PC-3 (cell line): ENCODE data around the gene HIVEP3. TPM values are rescaled to one million over a fixed set of nuclear protein-coding genes. Genes with fewer than 3 reads are reported as not detected.
A peak's percentile ranks its signal among the peaks of the same experiment; 100 is the strongest.

ENCODE experiments used
- ATAC-seq: fragments of 200-7000 bp; cut with Tn5 transposase; 2 replicates; pipeline ENCODE4 v1.9.1; 2020; ENCODE audit warnings: mild to moderate bottlenecking, moderate library complexity
- BruUV-seq: library from RNA; stranded (reverse); fragments of 400-500 nt; replicated peaks from 2 replicates; lab custom pipeline; 2021; lab: Mats Ljungman, UMichigan
- CTCF ChIA-PET: fragments of 300-600 bp; sonication (Branson Sonifier 250); formaldehyde crosslinking; loops from one replicate; lab custom pipeline; 2022; ENCODE audit warnings: antibody characterized with exemption; lab: Charles Lee
- POLR2A ChIA-PET: fragments of 300-600 bp; sonication (Branson Sonifier 250); formaldehyde crosslinking; loops from one replicate; lab custom pipeline; 2022; ENCODE audit warnings: antibody characterized with exemption; ENCODE audit not compliant: unreplicated experiment; lab: Charles Lee
- DNase-seq: peaks from one replicate; pipeline ENCODE4 v3.0.0-alpha.2; 2015
- H2AFZ ChIP-seq: fragments of 300-600 bp; sonication (generic); 2 replicates; pipeline ENCODE4 v1.6.0; 2016; ENCODE audit warnings: antibody characterized with exemption, low read length
- H3F3A ChIP-seq: fragments of 300-600 bp; sonication (generic); one replicate; pipeline ENCODE4 v1.6.0; 2017; ENCODE audit warnings: antibody characterized with exemption, low read length, control low read depth, mild to moderate bottlenecking; ENCODE audit not compliant: unreplicated experiment
- H3K27ac ChIP-seq: fragments of 300-600 bp; sonication (generic); 2 replicates; pipeline ENCODE4 v1.5.1; 2016; ENCODE audit warnings: mild to moderate bottlenecking, low read length
- H3K27me3 ChIP-seq: fragments of 300-600 bp; sonication (generic); 2 replicates; pipeline ENCODE4 v1.6.1; 2016; ENCODE audit warnings: low read length, mixed read lengths
- H3K36me3 ChIP-seq: fragments of 300-600 bp; sonication (generic); 2 replicates; pipeline ENCODE4 v1.6.1; 2016; ENCODE audit warnings: low read depth, mixed run types, low read length, mixed read lengths
- H3K4me1 ChIP-seq: fragments of 300-600 bp; sonication (generic); 2 replicates; pipeline ENCODE4 v1.5.1; 2016; ENCODE audit warnings: low read length; ENCODE audit not compliant: insufficient read depth
- H3K4me2 ChIP-seq: fragments of 300-600 bp; sonication (generic); 2 replicates; pipeline ENCODE4 v1.6.0; 2016; ENCODE audit warnings: low read length
- H3K4me3 ChIP-seq: fragments of 300-600 bp; sonication (generic); 2 replicates; pipeline ENCODE4 v1.5.1; 2016; ENCODE audit warnings: mild to moderate bottlenecking, low read length, mixed read lengths
- H3K79me2 ChIP-seq: fragments of 300-600 bp; sonication (generic); 2 replicates; pipeline ENCODE4 v1.6.1; 2017; ENCODE audit warnings: low read length, mixed read lengths
- H3K9ac ChIP-seq: fragments of 300-600 bp; sonication (generic); 2 replicates; pipeline ENCODE4 v1.6.0; 2016; ENCODE audit warnings: mild to moderate bottlenecking, low read length
- H3K9me2 ChIP-seq: fragments of 300-600 bp; sonication (generic); replicated peaks from 2 replicates; pipeline ENCODE4 v1.6.1; 2016; ENCODE audit warnings: mixed run types, low read length, mixed read lengths
- H3K9me3 ChIP-seq: fragments of 300-600 bp; sonication (generic); 2 replicates; pipeline ENCODE4 v1.6.1; 2016; ENCODE audit warnings: low read length, mixed read lengths
- H4K20me1 ChIP-seq: fragments of 300-600 bp; sonication (generic); 2 replicates; pipeline ENCODE4 v1.6.1; 2016; ENCODE audit warnings: low read length, mixed read lengths
- CTCF ChIP-seq: fragments of 300-600 bp; sonication (generic); conservative IDR thresholded peaks from 2 replicates; pipeline ENCODE4 v1.5.1; 2017; ENCODE audit warnings: antibody characterized with exemption, low read depth, mild to moderate bottlenecking, low read length
- EZH2 ChIP-seq: fragments of 300-600 bp; sonication (generic); IDR thresholded peaks from one replicate; pipeline ENCODE4 v1.6.1; 2017; ENCODE audit warnings: antibody characterized with exemption, mild to moderate bottlenecking, low read length; ENCODE audit not compliant: unreplicated experiment
- EZH2phosphoT487 ChIP-seq: fragments of 300-600 bp; sonication (generic); IDR thresholded peaks from 2 replicates; pipeline ENCODE4 v1.6.1; 2018; ENCODE audit warnings: mild to moderate bottlenecking, antibody characterized with exemption, low read length, borderline replicate concordance
- intact Hi-C: fragments of 100-400 bp; cut with micrococcal nuclease; formaldehyde crosslinking; loops from 2 replicates; pipeline ENCODE4 v1.9.0; 2023
- total RNA-seq: library from RNA; depleted of rRNA; stranded (reverse); fragments of >200 nt; gene quantifications from 2 replicates; pipeline ENCODE4 v1.2.3, GENCODE V29; 2014

Gene HIVEP3
- total RNA-seq, 1 experiment from 2014 or later: 9.8 TPM

- H3K36me3 ChIP-seq: no peaks in the 10 kb centered on the region
- TF ChIP-seq CTCF (peak; percentile 52), EZH2 (no peak)
- CTCF ChIA-PET: interaction anchor here (0.5 to 1.5 kb wide), 3 partner anchors 23 to 329 kb away, joined by 3 to 15 read pairs (median 7); no protein-coding TSS in a partner anchor
- no peaks in the 10 kb centered on the region for H3K9me2 ChIP-seq
- H4K20me1 ChIP-seq: no peaks in the 10 kb centered on the region
- H3K27ac ChIP-seq: no peak within 1 kb of the TSS
- ATAC-seq: peak; percentile 76
- peak within 1 kb of the TSS; percentile 77 for H3K4me2 ChIP-seq
- peak within 1 kb of the TSS; percentile 37; the same call in 1 of the 2 replicates for H2AFZ ChIP-seq
- intact Hi-C loops: loop anchor here (10.0 kb wide), 1 partner anchor 50 kb away; no protein-coding TSS in a partner anchor
- no peaks in the 10 kb centered on the region for H3K9me3 ChIP-seq
- H3K4me1 ChIP-seq: peaks cover 37% of the 10 kb centered on the region
- POLR2A ChIA-PET: interaction anchor here (0.6 kb wide), 1 partner anchor 311 kb away, joined by 3 read pairs; no protein-coding TSS in a partner anchor
- no peaks in the 10 kb centered on the region for H3K79me2 ChIP-seq
- no peaks in the 10 kb centered on the region for H3K27me3 ChIP-seq
- no peak within 1 kb of the TSS for H3K9ac ChIP-seq
- no TSS peak for BruUV-seq
- no peaks in the 10 kb centered on the region for H3F3A ChIP-seq
- peak within 1 kb of the TSS; percentile 29; the same call in 1 of the 2 replicates for H3K4me3 ChIP-seq
- DNase-seq: peak; percentile 63
Measured at GRCh38 chr1:41484402-41485241, 434.1 kb downstream of the HIVEP3 start, which contains the start of gene EDN2. Gene EDN2, minus strand, starts transcription at chr1:41484683. Its CDS starts 82 bp downstream, at chr1:41484601.

GRCh38 chr1:41483960-41484401 is 434.7 kb downstream of the HIVEP3 start:
- Histone ChIP-seq H3K79me2 (no peaks in the 10 kb centered on the region), H2AFZ (0 out of 2 replicates have a peak overlapping the region, but pooled peaks have one; percentile 37), H3K9me3 (no peaks in the 10 kb centered on the region), H3K36me3 (no peaks in the 10 kb centered on the region), H3K4me3 (no peak overlapping the region; the same call in 1 of the 2 replicates), H3K9ac (no peak overlapping the region), H3K9me2 (no peaks in the 10 kb centered on the region), H3K27ac (no peak overlapping the region), H3K4me1 (peaks cover 37% of the 10 kb centered on the region), H3F3A (no peaks in the 10 kb centered on the region), H3K4me2 (peak overlapping the region; percentile 77), H3K27me3 (no peaks in the 10 kb centered on the region), H4K20me1 (no peaks in the 10 kb centered on the region)
- ATAC-seq (no peak), DNase-seq (no peak)
- intact Hi-C loops: loop anchor here (10.0 kb wide), 1 partner anchor 49 kb away; no protein-coding TSS in a partner anchor
- CTCF ChIA-PET: interaction anchor here (0.5 to 1.5 kb wide), 4 partner anchors 9 to 328 kb away, joined by 3 to 15 read pairs (median 5); no protein-coding TSS in a partner anchor
- TF ChIP-seq EZH2phosphoT487 (no peak), CTCF (no peak), EZH2 (no peak)
- POLR2A ChIA-PET: interaction anchor here (0.6 kb wide), 1 partner anchor 310 kb away, joined by 3 read pairs; no protein-coding TSS in a partner anchor
- no TSS peak for BruUV-seq
